NCI-H1105 (cell line): ENCODE results near the gene CAMTA2.

ENCODE experiments used
- DNase-seq: peaks from one replicate; lab custom pipeline; 2025; lab: John Stamatoyannopoulos, UW

The CAMTA2 gene

DNA sequence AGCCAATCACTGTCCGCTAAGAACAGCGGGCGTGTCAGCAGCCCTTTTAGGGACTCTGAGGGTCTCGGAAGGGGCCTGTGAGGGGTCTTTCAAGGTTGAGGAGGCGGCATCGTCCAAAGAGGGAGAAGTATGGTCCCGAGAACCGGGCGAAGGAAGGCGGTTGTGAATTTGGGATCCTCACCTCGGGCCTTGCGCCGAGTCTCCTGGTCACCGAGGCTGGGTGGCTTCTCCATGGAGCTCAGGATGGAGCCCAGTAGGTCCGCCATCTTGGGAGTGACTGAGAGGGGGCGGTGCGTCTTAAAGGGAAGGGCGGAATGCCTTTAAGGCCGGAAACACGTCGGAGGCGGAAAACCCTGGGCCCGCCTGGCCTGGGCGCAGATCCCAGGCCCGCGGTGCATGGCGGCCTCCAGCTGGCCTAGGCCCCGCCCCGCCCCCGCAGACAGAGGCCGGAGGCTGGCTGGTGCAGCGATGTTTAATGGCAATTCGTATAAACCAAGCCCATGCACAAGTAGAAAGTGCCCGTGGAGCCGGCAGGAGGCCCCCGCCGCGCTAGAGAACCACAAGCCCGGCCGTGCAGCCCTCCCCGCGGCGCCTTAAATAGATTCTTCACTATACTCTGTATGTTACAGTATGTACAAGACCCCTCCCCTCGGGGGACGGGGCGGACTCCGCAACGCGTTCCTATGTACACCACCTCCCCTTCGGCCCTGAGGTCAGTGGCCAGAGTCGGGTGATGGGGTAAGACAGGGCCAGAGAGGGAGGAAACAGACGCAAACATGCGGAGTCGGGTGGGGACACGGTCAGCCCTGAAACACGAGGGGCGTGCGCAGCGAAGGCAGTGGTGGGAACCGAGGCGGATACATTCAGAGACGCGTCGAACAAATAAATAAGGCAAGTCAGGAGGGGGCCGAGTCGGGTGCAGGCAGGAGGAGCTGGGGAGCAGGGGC lies 19.7 kb downstream of the CAMTA2 start, which contains the start of gene SPAG7:
Gene SPAG7, minus strand, starts transcription at position 279 of the 947 bp plus-strand sequence. Its CDS starts 13 bp downstream, at position 266.
- peak; percentile 96 for DNase-seq

DNA sequence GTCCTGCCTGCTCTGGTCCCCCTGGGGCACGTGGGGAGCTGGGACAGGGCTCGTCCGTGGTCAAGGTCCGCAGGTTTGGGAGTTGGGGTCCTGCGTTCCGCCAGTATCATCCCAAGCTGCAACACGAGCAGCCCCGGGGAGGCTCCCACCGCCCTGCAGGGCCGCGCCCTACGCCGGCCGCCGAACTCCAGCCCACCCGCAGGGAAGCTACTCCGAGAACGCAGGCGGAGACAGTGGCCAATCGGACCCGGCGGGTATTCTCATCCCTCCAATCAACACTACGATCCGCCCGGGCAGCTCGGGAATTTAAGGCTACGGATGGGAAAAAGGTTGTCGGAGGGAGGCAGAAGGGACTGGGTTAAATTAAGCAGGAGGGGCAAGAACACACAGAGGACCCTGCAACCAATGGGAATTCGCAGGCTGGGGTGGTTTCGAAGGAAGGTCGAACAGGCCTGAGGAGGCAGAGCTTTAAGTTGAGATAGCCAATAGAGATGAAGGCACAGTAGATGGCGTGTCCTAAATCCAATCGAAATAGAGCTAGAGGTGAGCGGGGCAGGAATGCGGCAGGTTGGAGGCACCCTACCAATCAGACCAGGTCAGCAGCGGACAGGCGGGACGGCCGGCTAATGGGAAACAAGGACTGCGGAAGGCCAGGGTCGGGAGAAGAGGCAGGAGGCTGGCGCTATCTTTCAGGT lies 20.5 kb downstream of the CAMTA2 start:
- DNase-seq: peak; percentile 99

DNA sequence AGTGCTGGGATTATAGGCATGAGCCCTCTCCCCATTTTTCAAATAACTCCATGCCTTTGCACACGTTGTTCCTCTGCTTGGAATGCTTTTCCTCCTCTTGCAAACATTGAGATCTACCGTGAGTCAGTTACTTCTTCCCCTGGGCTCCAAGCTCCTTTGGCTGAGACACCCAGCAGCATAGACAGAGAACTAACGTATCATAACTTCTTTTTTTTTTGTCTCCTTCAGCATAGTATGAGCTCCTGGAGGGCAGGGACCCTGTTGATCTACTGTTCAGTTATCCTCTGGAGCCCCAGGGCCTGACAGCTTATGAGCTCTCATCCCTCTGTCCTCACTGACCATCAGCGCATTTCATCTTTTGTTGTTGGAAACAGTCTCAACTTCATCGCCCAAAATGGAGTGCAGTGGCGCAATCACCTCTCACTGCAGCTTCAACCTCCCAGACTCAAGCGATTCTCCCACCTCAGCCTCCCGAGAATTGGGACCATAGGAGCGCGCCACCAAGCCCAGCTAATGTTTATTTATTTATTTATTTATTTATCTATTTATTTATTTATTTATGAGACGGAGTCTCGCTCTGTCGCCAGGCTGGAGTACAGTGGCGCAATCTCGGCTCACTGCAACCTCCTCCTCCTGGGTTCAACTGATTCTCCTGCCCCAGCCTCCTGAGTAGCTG lies 22.0 kb downstream of the CAMTA2 start:
- no peak for DNase-seq

DNA sequence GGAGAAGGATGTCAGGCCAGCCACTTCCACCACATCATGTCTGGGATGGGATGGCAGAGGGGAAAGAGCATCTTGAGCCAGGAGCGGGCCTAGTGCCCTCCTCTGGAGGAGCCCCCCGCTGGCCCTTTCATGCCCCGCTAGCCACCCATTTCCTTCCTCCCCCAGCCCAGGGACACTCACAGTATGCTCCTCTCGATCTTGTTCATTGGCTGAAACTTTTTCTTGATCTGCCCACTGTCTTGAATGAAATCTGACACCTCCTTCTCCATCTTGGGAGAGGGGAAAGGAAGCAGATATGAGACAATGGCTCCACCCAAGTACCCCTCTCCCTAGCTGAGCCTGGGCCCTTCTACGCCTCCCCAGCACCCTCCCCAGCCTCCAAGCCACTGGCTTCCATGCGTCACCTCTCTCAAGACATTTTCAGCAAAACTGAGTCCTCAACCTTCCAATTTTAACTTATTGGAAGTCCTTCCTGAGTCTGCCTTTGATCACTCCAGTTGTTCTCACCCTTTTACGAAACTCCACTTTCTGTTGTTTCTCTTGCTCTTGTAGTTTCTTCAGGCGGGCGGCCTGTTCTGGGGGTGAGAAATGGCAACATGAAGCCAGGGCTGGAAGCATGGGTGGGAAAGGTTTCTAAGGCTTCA lies 27.1 kb downstream of the CAMTA2 start:
- no peak for DNase-seq

DNA sequence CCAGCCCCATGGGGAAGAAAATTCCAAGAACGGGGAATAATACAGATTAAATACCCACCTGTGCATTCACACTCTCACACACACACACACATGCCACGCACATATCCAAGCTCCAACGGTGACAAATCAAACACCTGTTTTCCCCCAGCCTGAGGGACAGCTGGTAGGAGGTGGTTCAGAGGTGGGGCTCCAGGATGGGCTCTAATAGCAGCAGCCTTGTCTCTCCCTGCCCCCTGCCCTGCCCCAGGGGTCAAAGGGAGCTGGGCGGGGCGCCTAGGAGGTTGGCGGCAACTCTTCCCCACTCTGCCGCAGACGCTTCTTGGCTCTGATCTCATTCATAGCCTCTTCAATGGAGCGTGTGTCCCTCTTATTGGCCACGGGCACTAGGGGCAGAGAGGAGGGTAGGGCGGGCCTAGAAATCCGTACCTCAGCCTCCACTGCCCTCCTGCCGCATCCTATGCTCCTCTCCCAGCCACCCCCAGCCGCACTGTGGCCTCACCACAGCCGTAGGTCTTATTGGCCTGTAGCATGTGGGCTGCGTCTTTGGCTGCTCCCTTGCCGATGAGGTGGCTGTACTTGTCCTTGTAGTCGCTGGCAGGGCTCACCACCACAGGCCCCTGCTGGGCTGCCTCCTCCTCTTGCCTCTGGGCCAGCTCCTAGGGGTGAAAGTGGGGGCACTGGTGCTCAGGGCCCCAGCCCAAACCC lies 28.1 kb downstream of the CAMTA2 start:
- no peak for DNase-seq

DNA sequence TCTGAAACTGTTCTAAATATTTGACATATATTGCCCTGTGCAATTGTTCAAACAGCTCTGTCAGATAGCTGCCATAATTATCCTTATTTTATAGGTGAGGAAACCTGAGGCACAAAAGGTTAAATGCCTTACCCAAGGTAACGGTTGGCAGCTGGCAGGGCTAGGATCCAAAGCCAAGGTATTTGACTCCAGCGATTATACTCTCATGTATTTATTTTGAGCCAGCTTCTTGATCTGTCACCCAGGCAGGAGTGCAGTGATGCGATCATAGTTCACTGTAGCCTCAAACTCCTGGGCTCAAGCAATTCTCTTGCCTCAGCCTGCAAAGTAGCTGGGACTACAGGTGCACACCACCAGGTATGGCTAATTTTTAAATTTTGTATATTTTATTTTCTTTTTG lies 29.4 kb downstream of the CAMTA2 start:
- DNase-seq: no peak

DNA sequence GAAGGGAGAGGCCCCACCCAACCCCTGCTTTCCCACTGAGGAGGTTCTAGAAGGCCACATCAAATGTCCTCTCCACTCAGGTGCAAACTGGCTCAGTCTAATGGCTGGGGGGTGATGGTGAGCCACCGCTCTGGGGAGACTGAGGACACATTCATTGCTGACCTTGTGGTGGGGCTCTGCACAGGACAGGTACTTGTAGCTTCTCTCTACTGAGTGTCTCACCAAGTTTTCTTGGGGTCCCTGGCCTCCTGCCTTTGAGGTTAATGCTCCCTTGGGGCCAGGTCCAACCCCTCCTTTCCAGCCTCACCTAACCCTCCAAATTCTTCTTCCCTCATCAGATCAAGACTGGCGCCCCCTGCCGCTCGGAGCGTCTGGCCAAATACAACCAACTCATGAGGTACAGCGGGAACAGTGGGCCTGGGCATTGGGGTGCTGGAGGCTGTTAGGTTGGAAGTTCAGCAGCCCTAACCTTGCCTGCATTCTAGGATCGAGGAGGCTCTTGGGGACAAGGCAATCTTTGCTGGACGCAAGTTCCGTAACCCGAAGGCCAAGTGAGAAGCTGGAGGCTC lies 30.9 kb downstream of the CAMTA2 start:
- no peak for DNase-seq

DNA sequence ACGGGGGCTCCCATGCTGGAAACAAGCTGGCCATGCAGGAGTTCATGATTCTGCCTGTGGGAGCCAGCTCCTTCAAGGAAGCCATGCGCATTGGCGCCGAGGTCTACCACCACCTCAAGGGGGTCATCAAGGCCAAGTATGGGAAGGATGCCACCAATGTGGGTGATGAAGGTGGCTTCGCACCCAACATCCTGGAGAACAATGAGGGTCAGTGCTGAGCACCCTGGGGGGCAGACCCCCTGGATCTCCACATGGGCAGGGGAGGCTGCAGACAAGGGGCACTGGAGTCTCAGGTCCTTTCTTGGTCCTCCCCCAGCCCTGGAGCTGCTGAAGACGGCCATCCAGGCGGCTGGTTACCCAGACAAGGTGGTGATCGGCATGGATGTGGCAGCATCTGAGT lies 32.4 kb downstream of the CAMTA2 start:
- no peak for DNase-seq

DNA sequence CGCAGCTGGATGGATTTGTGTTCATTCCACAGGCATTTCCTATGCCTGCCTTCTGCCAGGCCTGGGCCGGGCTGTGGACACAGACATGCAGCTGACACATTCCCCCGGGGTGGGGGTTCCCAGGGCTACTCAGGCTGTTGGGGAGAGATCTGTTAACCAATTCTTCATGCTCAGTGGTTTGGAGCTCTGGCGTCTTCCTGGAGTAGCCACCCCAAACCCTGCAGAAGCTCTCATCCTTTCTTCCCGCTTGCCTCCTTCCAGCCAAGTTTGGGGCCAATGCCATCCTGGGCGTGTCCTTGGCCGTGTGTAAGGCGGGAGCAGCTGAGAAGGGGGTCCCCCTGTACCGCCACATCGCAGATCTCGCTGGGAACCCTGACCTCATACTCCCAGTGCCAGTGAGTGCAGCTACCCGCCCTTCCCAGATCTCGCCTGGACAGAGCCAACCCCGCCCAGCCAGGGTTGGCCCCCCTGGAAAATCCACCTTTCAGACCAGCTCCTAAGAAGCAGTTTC lies 34.0 kb downstream of the CAMTA2 start:
- DNase-seq: no peak

DNA sequence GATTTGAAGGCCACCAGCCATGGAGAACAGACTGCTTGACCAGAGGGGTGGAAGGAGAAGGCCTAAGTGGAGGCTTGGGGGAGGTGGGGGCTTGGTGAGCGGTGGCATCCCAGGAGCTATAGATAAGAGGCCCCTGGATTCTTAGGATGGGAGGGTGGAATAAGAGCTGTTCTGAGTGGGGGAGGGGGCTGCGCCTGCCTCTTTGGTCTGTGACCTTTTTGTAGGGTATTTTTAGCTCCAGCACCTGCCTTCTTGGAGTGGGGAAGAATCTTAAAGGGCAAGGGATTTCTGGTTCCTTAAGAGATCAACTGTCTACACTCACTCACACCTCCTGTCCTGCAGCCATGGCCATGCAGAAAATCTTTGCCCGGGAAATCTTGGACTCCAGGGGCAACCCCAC lies 36.0 kb downstream of the CAMTA2 start:
- no peak for DNase-seq

DNA sequence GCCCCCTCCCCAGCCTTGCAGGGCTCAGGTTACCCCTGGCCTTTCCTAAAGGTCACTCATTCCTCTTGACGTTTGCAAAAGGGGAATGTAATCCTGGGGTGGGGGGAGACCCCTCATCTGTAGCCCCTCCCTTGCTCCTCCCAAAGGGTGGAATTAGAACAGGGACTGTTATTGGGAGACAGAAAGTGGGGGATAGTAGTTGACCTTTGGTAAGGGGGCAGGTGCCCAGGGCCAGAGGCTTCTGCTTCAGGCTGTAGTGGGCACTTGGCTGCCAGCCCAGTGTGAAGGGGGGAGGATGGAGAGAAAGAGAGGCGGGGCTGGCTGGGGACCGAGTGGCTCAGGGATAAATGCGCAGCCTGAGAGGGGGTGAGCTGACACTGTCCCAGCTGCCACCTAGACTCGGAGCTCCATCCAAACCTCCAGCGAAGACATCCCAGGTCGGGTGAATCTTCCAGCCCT lies 36.7 kb downstream of the CAMTA2 start, which contains the start of gene ENO3:
Gene ENO3, plus strand, starts transcription at position 374 of the 459 bp plus-strand sequence. CDS start 711 bp downstream, outside the sequence.
- peak; percentile 57 for DNase-seq

DNA sequence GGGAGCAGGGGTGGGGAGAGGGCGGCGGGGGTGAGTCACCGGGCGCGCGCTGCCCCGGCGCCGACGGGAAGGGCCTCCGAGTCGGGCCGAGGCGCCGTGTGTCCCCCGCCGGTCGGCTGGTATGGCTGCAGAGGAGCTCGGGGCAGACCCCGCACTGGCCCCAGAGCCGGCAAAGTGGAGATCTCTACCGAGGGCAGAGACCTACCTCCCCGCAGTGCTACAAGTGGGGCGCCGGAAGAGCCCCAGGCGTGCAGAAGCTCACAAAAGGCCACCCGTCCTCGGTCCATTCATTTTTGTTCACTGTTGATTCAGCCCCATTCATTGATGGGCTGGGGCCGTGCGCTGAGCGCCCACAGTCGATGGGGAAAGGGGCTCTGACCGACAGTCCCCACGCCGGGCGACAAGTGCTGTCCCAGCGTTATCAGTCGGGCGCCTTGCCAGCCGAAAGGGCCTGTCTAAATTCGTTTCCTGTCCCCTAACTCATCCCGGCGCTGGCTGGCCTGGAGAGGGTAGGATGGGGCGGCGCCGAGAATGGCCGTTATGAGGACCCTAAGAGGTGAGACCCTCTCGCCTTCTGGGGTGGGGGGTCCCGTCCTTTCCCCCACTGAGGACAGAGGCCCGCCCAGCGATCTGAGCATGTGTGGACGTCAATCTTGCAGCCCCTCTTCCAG lies 37.3 kb downstream of the CAMTA2 start:
- DNase-seq: peak; percentile 30

DNA sequence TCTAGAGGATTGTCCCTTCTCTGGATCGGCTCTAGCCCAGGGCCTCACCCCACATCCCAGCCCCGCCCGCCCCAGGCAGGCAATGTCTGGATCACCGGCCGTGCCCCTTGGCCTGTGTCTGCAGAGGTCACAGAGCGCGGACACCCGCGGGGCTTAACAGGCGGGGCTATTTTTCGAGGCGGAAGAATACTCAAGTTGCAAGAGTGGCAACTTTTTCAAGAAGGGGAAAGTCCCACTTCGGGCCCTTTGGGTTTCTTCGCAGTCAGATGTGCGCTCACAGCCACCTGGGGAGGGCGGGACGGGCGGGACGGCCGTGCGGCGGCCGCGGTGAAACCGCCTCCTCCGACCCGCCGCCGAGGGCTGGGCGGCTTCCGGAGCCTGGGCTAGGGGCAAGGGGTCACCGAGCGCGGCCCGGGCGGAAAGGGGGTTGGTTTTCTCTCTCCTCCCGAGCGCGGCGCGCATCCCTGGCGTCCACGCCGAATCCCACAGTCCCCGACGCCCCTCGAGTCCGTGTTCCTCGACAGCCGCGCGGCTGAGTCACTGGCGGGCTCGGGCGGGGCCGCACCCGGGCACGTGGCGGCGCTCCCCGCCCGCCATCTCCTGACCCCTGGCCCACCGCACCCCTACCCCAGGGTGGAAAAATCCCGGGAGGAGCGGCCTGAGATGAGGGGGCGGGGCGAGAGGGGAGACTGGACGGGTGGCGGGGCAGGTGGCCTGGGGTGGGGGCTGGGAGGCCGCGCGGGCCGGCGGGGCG lies 38.0 kb downstream of the CAMTA2 start:
- peak; percentile 71 for DNase-seq

DNA sequence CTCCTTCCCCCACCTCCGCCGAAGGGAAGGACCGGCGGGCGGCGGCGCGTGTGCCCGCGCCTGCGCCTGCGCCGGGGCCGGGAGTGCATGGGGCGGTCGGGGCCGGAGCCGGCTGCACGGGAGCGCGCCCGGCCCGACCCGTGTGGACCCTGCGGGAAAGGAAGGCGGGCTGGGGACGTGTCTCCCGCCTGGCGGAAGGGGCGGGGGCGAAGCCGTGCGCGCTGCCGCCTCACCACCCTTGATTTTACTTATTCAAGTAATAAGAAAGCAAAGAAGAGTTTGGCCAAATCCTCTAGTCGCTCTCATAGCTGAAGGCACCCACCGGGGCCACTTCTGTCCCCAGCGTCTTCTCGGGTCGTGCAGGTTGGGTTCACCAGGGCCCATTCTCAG lies 38.5 kb downstream of the CAMTA2 start:
- peak; percentile 84 for DNase-seq

DNA sequence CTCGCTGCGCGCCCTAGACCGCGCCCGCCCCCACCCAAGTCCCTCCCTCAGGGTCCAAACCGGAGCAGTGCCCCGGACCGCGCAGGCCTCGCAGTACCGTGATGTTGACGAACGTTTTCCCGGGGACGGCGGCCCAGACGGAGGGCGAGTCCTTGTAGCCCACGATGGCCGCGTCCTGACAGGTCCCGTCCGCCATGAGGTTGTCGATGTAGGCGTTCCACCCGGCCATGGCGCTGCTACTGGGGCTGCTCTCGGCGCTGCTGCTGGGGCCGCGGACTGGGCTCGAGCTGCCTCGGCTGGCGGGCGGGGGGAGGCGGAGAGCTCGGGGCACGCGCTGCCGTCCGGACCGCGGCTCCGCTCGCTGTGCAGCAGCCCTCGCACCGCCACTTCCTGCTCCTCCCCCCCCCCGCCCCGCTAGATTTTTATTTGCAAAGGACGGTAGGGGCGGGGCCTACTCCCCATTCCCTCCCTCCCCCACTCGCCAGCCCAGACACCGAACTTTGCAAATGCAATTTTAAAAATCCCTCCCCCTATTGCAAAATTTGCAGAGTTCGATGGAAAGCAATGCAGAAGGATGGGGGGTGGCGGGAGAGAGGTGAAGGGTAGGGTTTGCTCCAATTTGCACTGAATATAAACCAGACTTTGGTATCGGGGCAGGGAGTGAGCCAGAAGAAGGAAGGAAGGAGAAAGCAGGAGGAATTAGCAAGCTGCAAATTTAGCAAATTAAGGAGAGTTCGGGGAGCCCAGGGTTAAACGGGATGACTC lies 39.1 kb downstream of the CAMTA2 start, which contains the start of gene PFN1:
Gene PFN1, minus strand, starts transcription at position 365 of the 765 bp plus-strand sequence. Its CDS starts 136 bp downstream, at position 229.
- DNase-seq: peak; percentile 84

DNA sequence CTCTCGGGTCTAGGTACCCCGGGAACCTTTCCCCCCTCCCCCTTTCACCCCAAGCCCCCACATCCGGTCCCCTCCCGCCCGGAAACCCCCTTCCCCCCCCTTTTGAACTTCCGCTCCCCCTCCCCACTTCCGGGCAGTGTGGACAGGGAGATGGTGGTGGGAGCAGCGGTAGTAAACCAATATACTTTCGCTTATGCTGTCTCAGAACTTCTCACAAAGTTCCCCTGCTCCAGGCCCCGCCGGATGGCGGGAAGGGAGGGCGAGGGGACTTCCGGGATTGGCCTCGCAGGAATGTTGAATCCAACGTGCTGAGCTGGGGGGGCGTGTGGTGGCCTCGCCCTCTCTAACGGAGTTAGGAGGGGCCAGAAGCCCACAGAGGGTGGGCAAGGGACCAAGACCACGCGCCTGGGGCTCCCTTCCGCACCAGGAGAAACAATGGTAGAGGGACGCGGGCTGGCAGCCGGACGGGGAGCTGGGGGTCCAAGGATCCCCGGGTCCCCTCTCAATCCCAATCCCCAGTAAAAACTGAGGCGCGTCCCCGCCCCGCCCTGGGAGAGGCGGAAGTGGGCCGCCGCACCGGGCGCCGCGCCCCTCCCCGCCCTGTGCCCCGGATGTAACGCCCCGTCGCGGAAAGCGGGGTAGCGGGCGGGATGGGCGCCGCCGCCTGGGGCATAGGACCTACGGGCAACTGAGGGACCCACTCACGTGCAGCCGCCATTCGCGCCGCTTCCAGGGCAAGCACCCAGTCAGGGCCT lies 39.9 kb downstream of the CAMTA2 start:
- peak; percentile 48 for DNase-seq

DNA sequence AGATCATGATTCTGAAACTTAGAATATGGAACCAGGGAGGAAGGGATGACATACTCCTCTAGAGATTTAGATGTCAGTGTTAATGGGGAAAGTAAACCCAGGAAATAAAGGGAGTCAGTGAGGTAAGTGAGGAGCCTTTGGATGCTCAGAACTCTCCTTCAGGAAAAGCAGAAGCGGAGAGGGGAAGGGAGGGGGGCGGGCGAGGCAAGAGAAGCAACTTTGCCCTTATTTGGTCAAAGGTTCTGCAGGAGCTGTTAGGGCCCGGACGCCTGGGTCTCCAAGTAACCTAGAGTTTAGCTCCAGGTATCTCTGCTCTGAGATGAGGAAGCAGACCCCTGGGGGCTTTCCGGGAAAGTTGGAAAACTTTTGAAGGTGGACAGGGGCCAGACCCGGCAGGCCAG lies 40.5 kb downstream of the CAMTA2 start:
- DNase-seq: no peak
